ENCODE results near the gene TOX3. TPM values are rescaled to one million over a fixed set of nuclear protein-coding genes. Genes with fewer than 3 reads are reported as not detected.

TOX3 gene
- total and polyA plus RNA-seq, 2 of the 8 experiments (the other 6 are each of a cell fraction or from before 2014, with no cell fraction given), result 16.7 to 31.2 TPM

GRCh38 chr16:52405441-52405840 lies 141.5 kb downstream of the TOX3 start:
- FAIRE-seq, result no peak
- ChIA-PET POLR2A (ENCODE audit: partially characterized antibody) (no interaction called here), CTCF (ENCODE audit: partially characterized antibody) (interaction anchor here (0.6 kb wide), 1 partner anchor 45 kb away, joined by 3 read pairs; no protein-coding TSS in a partner anchor)

More at GRCh38 chr16:52405441-52405840, 141.5 kb downstream of the TOX3 start:
- Histone ChIP-seq H3K23me2 (ENCODE audit: low read depth, low read length) (no peaks in the 10 kb centered on the region), H4K5ac (ENCODE audit: insufficient read length, low read depth, low read length) (no peak overlapping the region), H2BK20ac (ENCODE audit: low read length) (no peak overlapping the region), H2BK5ac (ENCODE audit: low read depth, low read length) (no peak overlapping the region), H3K23ac (ENCODE audit: insufficient read length) (no peak overlapping the region), H3K9me3 (ENCODE audit: insufficient read depth in 2 of 2, low read depth in 1 of 2, low read length in 1 of 2) (no peaks in the 10 kb centered on the region), H4K20me1 (replicated peaks in 1 of 2; ENCODE audit: control insufficient read depth in 1 of 2, insufficient read depth in 2 of 2, low read length in 2 of 2) (no peaks in the 10 kb centered on the region), H2AFZ (ENCODE audit: low read length) (no peak overlapping the region), H3K27ac (ENCODE audit: low read depth, low read length) (no peak overlapping the region), H2BK12ac (ENCODE audit: low read depth, low read length) (no peak overlapping the region), H3K56ac (replicated peaks; ENCODE audit: insufficient read length, low read depth, low read length) (no peak overlapping the region), H4K8ac (ENCODE audit: extremely low read depth, insufficient read depth, low read length) (no peak overlapping the region), H3K14ac (ENCODE audit: insufficient read length) (no peak overlapping the region), H4K91ac (replicated peaks; ENCODE audit: insufficient read length, low read length) (no peak overlapping the region), H3K4ac (replicated peaks; ENCODE audit: insufficient read length, low read depth, low read length) (no peak overlapping the region), H3K36me3 (ENCODE audit: control insufficient read depth in 2 of 4, insufficient read depth in 4 of 4, low read length in 3 of 4) (no peaks in the 10 kb centered on the region), H3K27me3 (replicated peaks in 1 of 4; ENCODE audit: control insufficient read depth in 3 of 4, extremely low read depth in 1 of 4, insufficient read depth in 3 of 4, low read length in 3 of 4) (no peaks in the 10 kb centered on the region), H2BK120ac (replicated peaks; ENCODE audit: low read depth, low read length) (no peak overlapping the region), H3K4me3 (ENCODE audit: extremely low read depth in 1 of 4, insufficient read depth in 2 of 4, low read depth in 3 of 4, low read length in 4 of 4) (no peak overlapping the region), H3K4me1 (replicated peaks in 1 of 4; ENCODE audit: control insufficient read depth in 3 of 4, insufficient read depth in 4 of 4, low read length in 3 of 4) (no peaks in the 10 kb centered on the region), H3K79me1 (ENCODE audit: low read depth, low read length) (no peaks in the 10 kb centered on the region), H3K18ac (ENCODE audit: extremely low read depth, low read length) (no peak overlapping the region), H3K9ac (replicated peaks in 1 of 4; ENCODE audit: extremely low read depth in 1 of 4, low read depth in 3 of 4, low read length in 3 of 4) (no peak overlapping the region), H3K79me2 (ENCODE audit: control insufficient read depth in 1 of 2, insufficient read depth in 2 of 2, low read length in 2 of 2) (no peaks in the 10 kb centered on the region), H3K4me2 (ENCODE audit: insufficient read depth in 1 of 2, low read depth in 2 of 2, low read length in 2 of 2) (no peak overlapping the region), H2BK15ac (ENCODE audit: low read length) (no peak overlapping the region), H2AK5ac (ENCODE audit: low read depth, low read length) (no peak overlapping the region)
- no peak for DNase-seq (ENCODE audit: low read depth in 1 of 2, low spot score in 2 of 2)
- TF ChIP-seq TAF1 (IDR thresholded peaks at IDR 0.05; ENCODE audit: low read depth, low read length) (no peak), PHF8 (conservative IDR thresholded peaks at IDR 0.05; ENCODE audit: low read depth, low read length) (no peak), MAFK (IDR thresholded peaks at IDR 0.05; ENCODE audit: low read depth, low read length) (no peak), RAD21 (IDR thresholded peaks at IDR 0.05 in 1 of 2, conservative IDR thresholded peaks at IDR 0.05 in 1 of 2; ENCODE audit: low read depth in 2 of 2, low read length in 2 of 2) (no peak), SUZ12 (IDR thresholded peaks at IDR 0.05; ENCODE audit: low read length) (no peak), CEBPB (IDR thresholded peaks at IDR 0.05; ENCODE audit: low read depth, low read length) (no peak), RBBP5 (IDR thresholded peaks at IDR 0.05; ENCODE audit: borderline replicate concordance, low read depth, low read length) (no peak), HDAC6 (IDR thresholded peaks at IDR 0.05; ENCODE audit: low read depth, low read length) (no peak)
- WGBS, 2 experiments (ENCODE audit: extremely low coverage in 1 of 2, insufficient coverage in 1 of 2, insufficient read length in 1 of 2, insufficient replicate concordance in 2 of 2, low coverage in 1 of 2, low lambda C conversion rate in 2 of 2, missing lambda C conversion rate in 1 of 2), result 91% methylated on average over 1 of the region's 1 CpG; no CpG with 5 or more reads in 1 of the 2 experiments

Measured in H1 (cell line).